Liver (tissue), 9 donors: ENCODE data around the gene IER3IP1. TPM values are rescaled to one million over a fixed set of nuclear protein-coding genes. Genes with fewer than 3 reads are reported as not detected.

Experiments
- DNase-seq: peaks from one replicate; pipeline ENCODE4 v3.0.0-alpha.2; 2017; ENCODE audit warnings: low spot score
- H3K27ac ChIP-seq, 2 donors: one replicate each; pipeline ENCODE4 v1.7.0; 2013; ENCODE audit warnings: inconsistent platforms in 2 of 2, low read length in 2 of 2, control low read depth in 1 of 2, low read depth in 1 of 2, mild to moderate bottlenecking in 1 of 2
- H3K27me3 ChIP-seq, 4 donors: one replicate each; pipeline versions ENCODE4 v1.6.1 to v1.7.0; 2013; ENCODE audit warnings: low read length in 3 of 4, inconsistent platforms in 1 of 4, mild to moderate bottlenecking in 1 of 4, moderate library complexity in 1 of 4; ENCODE audit not compliant: control insufficient read depth in 4 of 4, insufficient read depth in 4 of 4
- H3K36me3 ChIP-seq, 4 donors: one replicate each; pipeline versions ENCODE4 v1.6.1 to v1.7.0; 2013; ENCODE audit warnings: low read length in 3 of 4, mild to moderate bottlenecking in 3 of 4, low read depth in 1 of 4, moderate library complexity in 1 of 4; ENCODE audit not compliant: control insufficient read depth in 4 of 4, insufficient read depth in 3 of 4
- H3K4me1 ChIP-seq, 4 donors: one replicate each; pipeline versions ENCODE4 v1.6.1 to v1.7.0; 2013; ENCODE audit warnings: low read length in 3 of 4, mild to moderate bottlenecking in 3 of 4, moderate library complexity in 1 of 4; ENCODE audit not compliant: control insufficient read depth in 4 of 4, insufficient read depth in 4 of 4
- H3K4me3 ChIP-seq, 3 donors: one replicate each; pipeline versions ENCODE4 v1.6.1 to v1.7.0; 2013; ENCODE audit warnings: low read length in 3 of 3, control low read depth in 1 of 3, low read depth in 1 of 3, mild to moderate bottlenecking in 1 of 3
- H3K9ac ChIP-seq, 2 donors: one replicate each; pipeline ENCODE4 v1.7.0; 2013; ENCODE audit warnings: low read length in 2 of 2, mild to moderate bottlenecking in 2 of 2, moderate library complexity in 2 of 2, control low read depth in 1 of 2, low read depth in 1 of 2
- H3K9me3 ChIP-seq, 4 donors: one replicate each; pipeline versions ENCODE4 v1.6.1 to v1.7.0; 2013; ENCODE audit warnings: low read length in 3 of 4; ENCODE audit not compliant: control insufficient read depth in 4 of 4
- EGR1 ChIP-seq, 2 donors: IDR thresholded peaks; 2 replicates each; pipeline ENCODE4 v1.6.1; 2016 to 2018; ENCODE audit warnings: antibody characterized with exemption in 2 of 2, low read depth in 2 of 2
- FOXA1 ChIP-seq: IDR thresholded peaks from 2 replicates; pipeline ENCODE4 v1.6.1; 2016; ENCODE audit warnings: antibody characterized with exemption
- FOXA2 ChIP-seq: IDR thresholded peaks from 2 replicates; pipeline ENCODE4 v1.6.1; 2016; ENCODE audit warnings: antibody characterized with exemption
- GABPA ChIP-seq, 2 donors: IDR thresholded peaks in 1 of 2; conservative IDR thresholded peaks in 1 of 2; 2 replicates each; pipeline ENCODE4 v1.6.1; 2016; ENCODE audit warnings: antibody characterized with exemption in 2 of 2, mild to moderate bottlenecking in 1 of 2, moderate library complexity in 1 of 2
- HNF4A ChIP-seq, 2 donors: conservative IDR thresholded peaks; 2 replicates each; pipeline ENCODE4 v1.6.1; 2016; ENCODE audit warnings: antibody characterized with exemption in 2 of 2, mild to moderate bottlenecking in 2 of 2
- HNF4G ChIP-seq: IDR thresholded peaks from 2 replicates; pipeline ENCODE4 v1.6.1; 2016; ENCODE audit warnings: antibody characterized with exemption
- JUND ChIP-seq, 2 donors: IDR thresholded peaks; 2 replicates each; pipeline ENCODE4 v1.6.1; 2016; ENCODE audit warnings: antibody characterized with exemption in 2 of 2
- NR2F2 ChIP-seq: IDR thresholded peaks from 2 replicates; pipeline ENCODE4 v1.6.1; 2016; ENCODE audit warnings: antibody characterized with exemption
- RAD21 ChIP-seq, 2 donors: IDR thresholded peaks; 2 replicates each; pipeline ENCODE4 v1.6.1; 2016; ENCODE audit warnings: antibody characterized with exemption in 2 of 2, mild to moderate bottlenecking in 2 of 2
- RXRA ChIP-seq, 2 donors: IDR thresholded peaks; 2 replicates each; pipeline ENCODE4 v1.6.1; 2017 to 2018; ENCODE audit warnings: antibody characterized with exemption in 2 of 2, mild to moderate bottlenecking in 1 of 2
- SP1 ChIP-seq: IDR thresholded peaks from 2 replicates; pipeline ENCODE4 v1.6.1; 2018; ENCODE audit warnings: antibody characterized with exemption, mild to moderate bottlenecking
- YY1 ChIP-seq: IDR thresholded peaks from 2 replicates; pipeline ENCODE4 v1.6.1; 2016; ENCODE audit warnings: antibody characterized with exemption, mild to moderate bottlenecking
- WGBS: extraction: QIAGEN DNeasy Blood & Tissue Kit; methylation state at CpG from one replicate; pipeline ENCODE4 v1.1.7; 2013; 5-methylcytosine and 5-hydroxymethylcytosine counted together
- polyA plus RNA-seq, 2 donors: library from polyadenylated mRNA; stranded (reverse) in 1 of 2; unstranded in 1 of 2; fragments of 200-250 nt in 1 of 2; fragments of >200 nt in 1 of 2; fragmentation: Nextera tagmentation in 1 of 2; extraction: Ambion mirVana in 1 of 2; gene quantifications; one replicate each; pipeline versions ENCODE4 v1.2.1 to v1.2.3, GENCODE V29; 2013 to 2015
- total RNA-seq, 2 donors: library from RNA; depleted of rRNA; stranded (reverse); fragments of >200 nt; gene quantifications; one replicate each; pipeline ENCODE4 v1.2.3, GENCODE V29; 2014
- TF ChIP-seq, protein P1 (sequence below): IDR thresholded peaks from 2 replicates; pipeline ENCODE4 v1.6.1; 2016; ENCODE audit warnings: antibody characterized with exemption
- TF ChIP-seq, protein P2 (sequence below): IDR thresholded peaks from 2 replicates; pipeline ENCODE4 v1.6.1; 2016; ENCODE audit warnings: antibody characterized with exemption, mild to moderate bottlenecking
- TF ChIP-seq, protein P3 (sequence below): IDR thresholded peaks from 2 replicates; pipeline ENCODE4 v1.6.1; 2016; ENCODE audit warnings: antibody characterized with exemption
- TF ChIP-seq, protein P4 (sequence below): fragments of 150-350 bp; IDR thresholded peaks from 2 replicates; pipeline ENCODE4 v1.5.1; 2017; ENCODE audit warnings: improper control_type of control experiment, low read depth, low read length; ENCODE audit not compliant: missing input control
- TF ChIP-seq, protein P5 (sequence below): IDR thresholded peaks from 2 replicates; pipeline ENCODE4 v1.6.1; 2016; ENCODE audit warnings: antibody characterized with exemption
- donor health status: healthy.
- donor health status: healthy.
- donor health status: healthy.
- donor health status: healthy.
- donor health status: healthy.

The IER3IP1 gene
- total and polyA plus RNA-seq, 4 donors, result 8.0 to 24.9 (median 11.3) TPM

DNA sequence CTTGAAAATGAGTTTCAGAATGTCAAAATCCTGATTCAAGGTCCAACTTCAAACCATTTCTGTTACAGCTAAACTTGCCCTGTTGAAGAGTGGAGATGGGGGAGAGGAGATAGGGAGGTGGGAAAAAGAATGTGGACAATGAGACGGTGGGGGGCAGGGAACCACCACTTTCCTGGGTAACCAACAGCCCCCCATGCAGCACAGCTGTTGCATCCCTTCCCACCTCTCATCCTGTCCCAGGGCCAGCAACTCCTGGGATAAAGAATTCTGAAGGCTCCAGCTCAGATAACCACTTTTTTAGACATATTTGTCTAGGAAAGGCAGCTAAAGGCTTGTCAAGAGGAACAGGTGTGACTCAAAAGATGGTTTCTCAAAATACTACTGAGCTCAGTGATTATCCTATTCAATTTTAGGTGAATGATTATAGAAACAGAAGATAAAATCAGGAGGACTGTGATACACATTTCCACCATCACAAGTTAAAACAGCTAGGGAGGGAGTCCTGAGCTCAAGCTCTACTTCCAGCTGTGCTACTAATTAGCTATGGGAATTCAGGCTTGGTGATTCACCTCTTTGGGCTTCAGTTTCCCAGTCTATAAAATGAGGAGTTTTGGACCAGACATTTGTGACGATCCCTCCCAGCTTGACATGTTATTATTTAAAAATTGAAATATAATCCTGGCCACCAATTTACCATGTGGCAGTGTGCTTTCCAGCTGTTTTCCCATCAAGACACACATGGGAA, 62.2 kb downstream of the IER3IP1 start:
- no peak for DNase-seq
- 97% methylated on average over 2 of the region's 2 CpGs for WGBS
- Histone ChIP-seq H3K4me1 (no peaks in the 10 kb centered on the region), H3K27ac (no peak overlapping the region), H3K27me3 (no peaks in the 10 kb centered on the region), H3K4me3 (no peak overlapping the region), H3K9ac (no peak overlapping the region), H3K9me3 (no peaks in the 10 kb centered on the region), H3K36me3 (peaks cover 7 to 35% (median 29%) of the 10 kb centered on the region in 4 donors)
- TF ChIP-seq, protein P1, sequence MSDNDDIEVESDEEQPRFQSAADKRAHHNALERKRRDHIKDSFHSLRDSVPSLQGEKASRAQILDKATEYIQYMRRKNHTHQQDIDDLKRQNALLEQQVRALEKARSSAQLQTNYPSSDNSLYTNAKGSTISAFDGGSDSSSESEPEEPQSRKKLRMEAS, result no peak
- no peak for TF ChIP-seq NR2F2
- TF ChIP-seq RXRA (IDR thresholded peaks at IDR 0.05), result no peak
- TF ChIP-seq, protein P2, sequence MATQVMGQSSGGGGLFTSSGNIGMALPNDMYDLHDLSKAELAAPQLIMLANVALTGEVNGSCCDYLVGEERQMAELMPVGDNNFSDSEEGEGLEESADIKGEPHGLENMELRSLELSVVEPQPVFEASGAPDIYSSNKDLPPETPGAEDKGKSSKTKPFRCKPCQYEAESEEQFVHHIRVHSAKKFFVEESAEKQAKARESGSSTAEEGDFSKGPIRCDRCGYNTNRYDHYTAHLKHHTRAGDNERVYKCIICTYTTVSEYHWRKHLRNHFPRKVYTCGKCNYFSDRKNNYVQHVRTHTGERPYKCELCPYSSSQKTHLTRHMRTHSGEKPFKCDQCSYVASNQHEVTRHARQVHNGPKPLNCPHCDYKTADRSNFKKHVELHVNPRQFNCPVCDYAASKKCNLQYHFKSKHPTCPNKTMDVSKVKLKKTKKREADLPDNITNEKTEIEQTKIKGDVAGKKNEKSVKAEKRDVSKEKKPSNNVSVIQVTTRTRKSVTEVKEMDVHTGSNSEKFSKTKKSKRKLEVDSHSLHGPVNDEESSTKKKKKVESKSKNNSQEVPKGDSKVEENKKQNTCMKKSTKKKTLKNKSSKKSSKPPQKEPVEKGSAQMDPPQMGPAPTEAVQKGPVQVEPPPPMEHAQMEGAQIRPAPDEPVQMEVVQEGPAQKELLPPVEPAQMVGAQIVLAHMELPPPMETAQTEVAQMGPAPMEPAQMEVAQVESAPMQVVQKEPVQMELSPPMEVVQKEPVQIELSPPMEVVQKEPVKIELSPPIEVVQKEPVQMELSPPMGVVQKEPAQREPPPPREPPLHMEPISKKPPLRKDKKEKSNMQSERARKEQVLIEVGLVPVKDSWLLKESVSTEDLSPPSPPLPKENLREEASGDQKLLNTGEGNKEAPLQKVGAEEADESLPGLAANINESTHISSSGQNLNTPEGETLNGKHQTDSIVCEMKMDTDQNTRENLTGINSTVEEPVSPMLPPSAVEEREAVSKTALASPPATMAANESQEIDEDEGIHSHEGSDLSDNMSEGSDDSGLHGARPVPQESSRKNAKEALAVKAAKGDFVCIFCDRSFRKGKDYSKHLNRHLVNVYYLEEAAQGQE, result no peak
- TF ChIP-seq, protein P3, sequence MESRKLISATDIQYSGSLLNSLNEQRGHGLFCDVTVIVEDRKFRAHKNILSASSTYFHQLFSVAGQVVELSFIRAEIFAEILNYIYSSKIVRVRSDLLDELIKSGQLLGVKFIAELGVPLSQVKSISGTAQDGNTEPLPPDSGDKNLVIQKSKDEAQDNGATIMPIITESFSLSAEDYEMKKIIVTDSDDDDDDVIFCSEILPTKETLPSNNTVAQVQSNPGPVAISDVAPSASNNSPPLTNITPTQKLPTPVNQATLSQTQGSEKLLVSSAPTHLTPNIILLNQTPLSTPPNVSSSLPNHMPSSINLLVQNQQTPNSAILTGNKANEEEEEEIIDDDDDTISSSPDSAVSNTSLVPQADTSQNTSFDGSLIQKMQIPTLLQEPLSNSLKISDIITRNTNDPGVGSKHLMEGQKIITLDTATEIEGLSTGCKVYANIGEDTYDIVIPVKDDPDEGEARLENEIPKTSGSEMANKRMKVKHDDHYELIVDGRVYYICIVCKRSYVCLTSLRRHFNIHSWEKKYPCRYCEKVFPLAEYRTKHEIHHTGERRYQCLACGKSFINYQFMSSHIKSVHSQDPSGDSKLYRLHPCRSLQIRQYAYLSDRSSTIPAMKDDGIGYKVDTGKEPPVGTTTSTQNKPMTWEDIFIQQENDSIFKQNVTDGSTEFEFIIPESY, result no peak
- no peak for TF ChIP-seq EGR1 (IDR thresholded peaks at IDR 0.05; ENCODE audit: low read depth in 2 of 2)
- no peak for TF ChIP-seq FOXA2
- no peak for TF ChIP-seq FOXA1
- TF ChIP-seq YY1, result no peak
- TF ChIP-seq JUND (IDR thresholded peaks at IDR 0.05), result no peak
- TF ChIP-seq, protein P4, sequence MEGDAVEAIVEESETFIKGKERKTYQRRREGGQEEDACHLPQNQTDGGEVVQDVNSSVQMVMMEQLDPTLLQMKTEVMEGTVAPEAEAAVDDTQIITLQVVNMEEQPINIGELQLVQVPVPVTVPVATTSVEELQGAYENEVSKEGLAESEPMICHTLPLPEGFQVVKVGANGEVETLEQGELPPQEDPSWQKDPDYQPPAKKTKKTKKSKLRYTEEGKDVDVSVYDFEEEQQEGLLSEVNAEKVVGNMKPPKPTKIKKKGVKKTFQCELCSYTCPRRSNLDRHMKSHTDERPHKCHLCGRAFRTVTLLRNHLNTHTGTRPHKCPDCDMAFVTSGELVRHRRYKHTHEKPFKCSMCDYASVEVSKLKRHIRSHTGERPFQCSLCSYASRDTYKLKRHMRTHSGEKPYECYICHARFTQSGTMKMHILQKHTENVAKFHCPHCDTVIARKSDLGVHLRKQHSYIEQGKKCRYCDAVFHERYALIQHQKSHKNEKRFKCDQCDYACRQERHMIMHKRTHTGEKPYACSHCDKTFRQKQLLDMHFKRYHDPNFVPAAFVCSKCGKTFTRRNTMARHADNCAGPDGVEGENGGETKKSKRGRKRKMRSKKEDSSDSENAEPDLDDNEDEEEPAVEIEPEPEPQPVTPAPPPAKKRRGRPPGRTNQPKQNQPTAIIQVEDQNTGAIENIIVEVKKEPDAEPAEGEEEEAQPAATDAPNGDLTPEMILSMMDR, result no peak
- TF ChIP-seq HNF4A (conservative IDR thresholded peaks at IDR 0.05), result no peak
- TF ChIP-seq HNF4G, result no peak
- TF ChIP-seq GABPA (IDR thresholded peaks at IDR 0.05 in 1 of 2, conservative IDR thresholded peaks at IDR 0.05 in 1 of 2), result no peak
- no peak for TF ChIP-seq SP1
- TF ChIP-seq, protein P5, sequence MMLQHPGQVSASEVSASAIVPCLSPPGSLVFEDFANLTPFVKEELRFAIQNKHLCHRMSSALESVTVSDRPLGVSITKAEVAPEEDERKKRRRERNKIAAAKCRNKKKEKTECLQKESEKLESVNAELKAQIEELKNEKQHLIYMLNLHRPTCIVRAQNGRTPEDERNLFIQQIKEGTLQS, result no peak
- TF ChIP-seq RAD21 (IDR thresholded peaks at IDR 0.05), result no peak
